Spleen (tissue), 11 donors: Measurements from ENCODE around the gene GMDS. TPM values are rescaled to one million over a fixed set of nuclear protein-coding genes. Genes with fewer than 3 reads are reported as not detected.

Source experiments
- DNase-seq: peaks from one replicate; pipeline ENCODE4 v3.0.0-alpha.2; 2020
- H3K27ac ChIP-seq, 8 donors: fragments of 200-600 bp; sonication (generic) in 7 of 8; 1 replicate in 4 of 8; 2 replicates in 4 of 8; pipeline versions ENCODE4 v1.5.0 to v1.8.0; 2016 to 2021; ENCODE audit warnings: inconsistent platforms in 4 of 8, mild to moderate bottlenecking in 4 of 8, moderate library complexity in 1 of 8
- H3K27me3 ChIP-seq, 7 donors: fragments of 200-600 bp; sonication (generic) in 6 of 7; replicated peaks in 1 of 7; 1 replicate in 4 of 7; 2 replicates in 3 of 7; pipeline versions ENCODE4 v1.5.0 to v1.8.0; 2016 to 2021; ENCODE audit warnings: inconsistent platforms in 3 of 7, mild to moderate bottlenecking in 1 of 7
- H3K36me3 ChIP-seq, 6 donors: fragments of 200-600 bp; sonication (generic) in 5 of 6; 1 replicate in 4 of 6; 2 replicates in 2 of 6; pipeline versions ENCODE4 v1.5.0 to v1.8.0; 2016 to 2021; ENCODE audit warnings: inconsistent platforms in 2 of 6
- H3K4me1 ChIP-seq, 6 donors: fragments of 200-600 bp; sonication (generic) in 5 of 6; 1 replicate in 3 of 6; 2 replicates in 3 of 6; pipeline versions ENCODE4 v1.5.0 to v1.8.0; 2016 to 2021; ENCODE audit warnings: inconsistent platforms in 3 of 6
- H3K4me3 ChIP-seq, 8 donors: fragments of 200-600 bp; sonication (generic) in 7 of 8; 1 replicate in 4 of 8; 2 replicates in 4 of 8; pipeline versions ENCODE4 v1.5.0 to v1.8.0; 2016 to 2021; ENCODE audit warnings: inconsistent platforms in 4 of 8, mild to moderate bottlenecking in 4 of 8, moderate library complexity in 2 of 8
- H3K9me3 ChIP-seq, 8 donors: fragments of 200-600 bp; sonication (generic) in 7 of 8; 1 replicate in 4 of 8; 2 replicates in 4 of 8; pipeline versions ENCODE4 v1.5.0 to v1.8.0; 2016 to 2021; ENCODE audit warnings: inconsistent platforms in 4 of 8
- CTCF ChIP-seq, 11 experiments: fragments of 200-600 bp in 7 of 11; fragments of 450-650 bp in 4 of 11; sonication (generic) in 4 of 11; IDR thresholded peaks in 8 of 11; conservative IDR thresholded peaks in 3 of 11; 1 replicate in 7 of 11; 2 replicates in 4 of 11; pipeline versions ENCODE4 v1.4.0 to v1.8.0; 2016 to 2021; ENCODE audit warnings: antibody characterized with exemption in 11 of 11, inconsistent platforms in 4 of 11, mild to moderate bottlenecking in 1 of 11
- POLR2A ChIP-seq, 3 donors: fragments of 450-650 bp; IDR thresholded peaks; one replicate each; pipeline ENCODE4 v1.5.1; 2017; ENCODE audit warnings: antibody characterized with exemption in 3 of 3, mild to moderate bottlenecking in 1 of 3
- POLR2AphosphoS5 ChIP-seq, 3 donors: sonication (generic); formaldehyde crosslinking; IDR thresholded peaks; one replicate each; pipeline ENCODE4 v1.5.1; 2017; ENCODE audit warnings: antibody characterized with exemption in 3 of 3
- WGBS, 5 donors: extraction: QIAGEN DNeasy Blood & Tissue Kit in 3 of 5; methylation state at CpG; one replicate each; pipeline versions ENCODE4 v1.1.5 to v1.1.7; 2013 to 2018; 5-methylcytosine and 5-hydroxymethylcytosine counted together
- intact Hi-C: fragments of 100-400 bp; cut with DNase I; formaldehyde crosslinking; loops from one replicate; pipeline ENCODE4 v1.15.0; 2023; ENCODE audit warnings: low total_unique reads
- polyA plus RNA-seq, 3 donors: library from polyadenylated mRNA; stranded (reverse); fragments of 200-250 nt; gene quantifications; one replicate each; pipeline ENCODE4 v1.2.1, GENCODE V29; 2013
- total RNA-seq, 7 donors: library from RNA; depleted of rRNA in 3 of 7; stranded (reverse); fragments of >200 nt in 3 of 7; fragmentation: NEBNext Ultra II Directional in 4 of 7; extraction: Animal tissue kit (Norgen Biotek cat#: 25700) in 4 of 7; gene quantifications; one replicate each; pipeline versions ENCODE4 v1.1.0 to v1.2.1, GENCODE V29; 2016 to 2021
- donor health status: healthy with polysubstance abuse.
- donor health status: DM: no; HTN: no; CAD: no; lungs with moderate emphysema.
- donor health status: DM: no; HTN: no; CAD: no.
- donor health status: Bipolar disorder and iron deficiency.
- donor health status: healthy.
- donor health status: DM: no; HTN: no; CAD: no.
- donor health status: DM: yes; HTN: yes; CAD: no.

Gene GMDS
- total and polyA plus RNA-seq, 10 donors, result 9.1 to 30.8 (median 17.7) TPM

GRCh38 chr6:2120912-2121311 is 124.5 kb downstream of the GMDS start:
- H3K9me3 ChIP-seq, result no peaks in the 10 kb centered on the region
- peaks cover 0 to 5% (median 0%) of the 10 kb centered on the region in 6 donors for H3K36me3 ChIP-seq
- H3K4me3 ChIP-seq, result no peak overlapping the region
- intact Hi-C loops, result no loop called here
- WGBS, 5 donors, result 93 to 100% (median 98%) methylated on average over 3 of the region's 3 CpGs
- no peak for DNase-seq
- no peak overlapping the region for H3K27ac ChIP-seq
- H3K27me3 ChIP-seq, result peaks cover 0 to 8% (median 0%) of the 10 kb centered on the region in 7 donors
- peaks cover 0 to 3% (median 0%) of the 10 kb centered on the region in 6 donors for H3K4me1 ChIP-seq
- TF ChIP-seq POLR2A (IDR thresholded peaks at IDR 0.05) (no peak), CTCF (IDR thresholded peaks at IDR 0.05 in 8 of 11, conservative IDR thresholded peaks at IDR 0.05 in 3 of 11) (no peak), POLR2AphosphoS5 (IDR thresholded peaks at IDR 0.05) (no peak)

DNA sequence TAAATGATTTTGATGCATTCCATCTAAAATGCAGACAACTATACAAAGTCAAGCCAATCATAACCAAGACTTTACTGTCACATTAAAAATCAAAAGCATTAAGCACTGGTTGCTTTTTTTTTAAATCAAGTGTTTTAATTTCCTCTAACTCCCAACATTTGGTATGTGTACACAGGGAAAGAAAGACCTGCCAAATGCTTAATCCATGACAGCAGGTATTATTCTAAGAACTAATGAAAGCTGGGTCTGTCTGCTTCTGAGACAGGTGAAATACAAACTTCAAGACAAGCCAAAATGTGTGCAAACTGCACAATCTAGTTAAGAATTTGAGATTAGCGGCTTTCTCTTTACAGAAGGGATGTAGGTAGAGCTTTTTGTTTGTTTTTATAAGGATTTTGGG is 126.1 kb downstream of the GMDS start:
- intact Hi-C loops, result no loop called here
- H3K4me3 ChIP-seq, result no peak overlapping the region
- no peaks in the 10 kb centered on the region for H3K9me3 ChIP-seq
- H3K27ac ChIP-seq, result no peak overlapping the region
- no peaks in the 10 kb centered on the region for H3K27me3 ChIP-seq
- peaks cover 0 to 3% (median 0%) of the 10 kb centered on the region in 6 donors for H3K36me3 ChIP-seq
- DNase-seq, result no peak
- no peaks in the 10 kb centered on the region for H3K4me1 ChIP-seq
- TF ChIP-seq POLR2AphosphoS5 (IDR thresholded peaks at IDR 0.05) (no peak), CTCF (IDR thresholded peaks at IDR 0.05 in 8 of 11, conservative IDR thresholded peaks at IDR 0.05 in 3 of 11) (no peak), POLR2A (IDR thresholded peaks at IDR 0.05) (no peak)
- 94 to 100% (median 98%) methylated on average over 1 of the region's 1 CpG for WGBS, 5 donors

GRCh38 chr6:2118136-2118535 is 127.3 kb downstream of the GMDS start:
- no peaks in the 10 kb centered on the region for H3K4me1 ChIP-seq
- no peaks in the 10 kb centered on the region for H3K27me3 ChIP-seq
- TF ChIP-seq CTCF (IDR thresholded peaks at IDR 0.05 in 8 of 11, conservative IDR thresholded peaks at IDR 0.05 in 3 of 11), result no peak
- H3K4me3 ChIP-seq, result no peak overlapping the region
- no peaks in the 10 kb centered on the region for H3K9me3 ChIP-seq
- no peaks in the 10 kb centered on the region for H3K36me3 ChIP-seq
- 75 to 84% (median 80%) methylated on average over 1 of the region's 1 CpG for WGBS, 5 donors
- intact Hi-C loops, result no loop called here
- H3K27ac ChIP-seq, result no peak overlapping the region
- DNase-seq, result no peak

GRCh38 chr6:2117447-2117846 is 128.0 kb downstream of the GMDS start:
- H3K36me3 ChIP-seq, result no peaks in the 10 kb centered on the region
- H3K9me3 ChIP-seq, result no peaks in the 10 kb centered on the region
- no peak overlapping the region for H3K27ac ChIP-seq
- TF ChIP-seq POLR2A (IDR thresholded peaks at IDR 0.05) (no peak), POLR2AphosphoS5 (IDR thresholded peaks at IDR 0.05) (no peak)
- 95 to 99% (median 96%) methylated on average over 7 of the region's 7 CpGs for WGBS, 5 donors
- H3K4me3 ChIP-seq, result no peak overlapping the region
- no peak for DNase-seq
- H3K4me1 ChIP-seq, result no peaks in the 10 kb centered on the region
- intact Hi-C loops, result no loop called here
- H3K27me3 ChIP-seq, result no peaks in the 10 kb centered on the region

GRCh38 chr6:2116496-2116895 is 128.9 kb downstream of the GMDS start:
- Histone ChIP-seq H3K4me3 (no peak overlapping the region), H3K4me1 (peaks cover 0 to 3% (median under 1%) of the 10 kb centered on the region in 6 donors), H3K36me3 (no peaks in the 10 kb centered on the region), H3K9me3 (no peaks in the 10 kb centered on the region), H3K27me3 (no peaks in the 10 kb centered on the region), H3K27ac (no peak overlapping the region)
- WGBS, 5 donors, result 70 to 95% (median 92%) methylated on average over 2 of the region's 2 CpGs
- intact Hi-C loops, result no loop called here
- TF ChIP-seq CTCF (IDR thresholded peaks at IDR 0.05 in 8 of 11, conservative IDR thresholded peaks at IDR 0.05 in 3 of 11) (no peak), POLR2AphosphoS5 (IDR thresholded peaks at IDR 0.05) (no peak), POLR2A (IDR thresholded peaks at IDR 0.05) (no peak)
- no peak for DNase-seq
